Neuronal stem cell (in vitro differentiated cells): ENCODE data around the gene PRRC2B.

Source experiments
- DNase-seq: peaks from one replicate; pipeline ENCODE4 v3.0.0-alpha.2; 2013; ENCODE audit warnings: low spot score
- H2AFZ ChIP-seq: one replicate; pipeline ENCODE4 v1.6.1; 2013; ENCODE audit warnings: mild to moderate bottlenecking, low read length, inconsistent platforms
- H2AK5ac ChIP-seq: 2 replicates; pipeline ENCODE4 v1.6.1; 2013; ENCODE audit warnings: low read depth, mild to moderate bottlenecking, inconsistent platforms, low read length, moderate library complexity, mixed read lengths
- H2BK120ac ChIP-seq: 2 replicates; pipeline ENCODE4 v1.6.1; 2013; ENCODE audit warnings: low read depth, mild to moderate bottlenecking, inconsistent platforms, low read length, moderate library complexity, mixed read lengths
- H2BK12ac ChIP-seq: one replicate; pipeline ENCODE4 v1.6.1; 2013; ENCODE audit warnings: low read length, inconsistent platforms
- H2BK15ac ChIP-seq: 2 replicates; pipeline ENCODE4 v1.6.1; 2013; ENCODE audit warnings: mild to moderate bottlenecking, low read length, inconsistent platforms, mixed read lengths
- H2BK5ac ChIP-seq: one replicate; pipeline ENCODE4 v1.6.1; 2013; ENCODE audit warnings: inconsistent platforms, mild to moderate bottlenecking, low read length, moderate library complexity
- H3K14ac ChIP-seq: one replicate; pipeline ENCODE4 v1.6.1; 2013; ENCODE audit warnings: low read length, inconsistent platforms
- H3K18ac ChIP-seq: 2 replicates; pipeline ENCODE4 v1.6.1; 2013; ENCODE audit warnings: low read length, inconsistent platforms
- H3K23ac ChIP-seq: 2 replicates; pipeline ENCODE4 v1.6.1; 2013; ENCODE audit warnings: low read depth, mild to moderate bottlenecking, mixed read lengths, low read length, inconsistent platforms; ENCODE audit not compliant: poor library complexity
- H3K27ac ChIP-seq: replicated peaks from 3 replicates; pipeline ENCODE4 v1.5.1; 2013; ENCODE audit warnings: low read length, inconsistent platforms
- H3K27me3 ChIP-seq, 3 experiments: 2 replicates each; pipeline ENCODE4 v1.6.1; 2013; ENCODE audit warnings: low read length in 3 of 3, mild to moderate bottlenecking in 2 of 3, inconsistent platforms in 1 of 3, low read depth in 1 of 3, mixed read lengths in 1 of 3, moderate library complexity in 1 of 3; ENCODE audit not compliant: control insufficient read depth in 3 of 3, insufficient read depth in 3 of 3
- H3K36me3 ChIP-seq, 2 donors: replicated peaks in 1 of 2; 2 replicates each; pipeline ENCODE4 v1.6.1; 2013; ENCODE audit warnings: low read length in 2 of 2; ENCODE audit not compliant: control insufficient read depth in 2 of 2, insufficient read depth in 2 of 2
- H3K4ac ChIP-seq: 2 replicates; pipeline ENCODE4 v1.6.1; 2013; ENCODE audit warnings: inconsistent platforms, mild to moderate bottlenecking, low read length, moderate library complexity
- H3K4me1 ChIP-seq, 2 donors: 1 replicate in 1 of 2; 2 replicates in 1 of 2; pipeline ENCODE4 v1.6.1; 2013; ENCODE audit warnings: low read length in 2 of 2, low read depth in 1 of 2; ENCODE audit not compliant: control insufficient read depth in 2 of 2, insufficient read depth in 1 of 2
- H3K4me2 ChIP-seq: one replicate; pipeline ENCODE4 v1.6.1; 2013; ENCODE audit warnings: mild to moderate bottlenecking, low read length, inconsistent platforms; ENCODE audit not compliant: insufficient read depth, poor library complexity, severe bottlenecking
- H3K4me3 ChIP-seq, 2 donors: 2 replicates each; pipeline ENCODE4 v1.5.1; 2013; ENCODE audit warnings: low read length in 2 of 2, mild to moderate bottlenecking in 2 of 2, inconsistent platforms in 1 of 2, moderate library complexity in 1 of 2
- H3K79me1 ChIP-seq: one replicate; pipeline ENCODE4 v1.6.1; 2013; ENCODE audit warnings: low read depth, mild to moderate bottlenecking, inconsistent platforms, low read length, moderate library complexity
- H3K9ac ChIP-seq: one replicate; pipeline ENCODE4 v1.6.1; 2013; ENCODE audit warnings: mild to moderate bottlenecking, low read depth, low read length, inconsistent platforms; ENCODE audit not compliant: poor library complexity
- H3K9me3 ChIP-seq, 2 donors: replicated peaks in 1 of 2; 2 replicates each; pipeline versions ENCODE3 to v1.6.1; 2013; ENCODE audit warnings: low read length in 2 of 2, mild to moderate bottlenecking in 2 of 2, inconsistent platforms in 1 of 2, low read depth in 1 of 2, mixed read lengths in 1 of 2, moderate library complexity in 1 of 2; ENCODE audit not compliant: control insufficient read depth in 2 of 2, insufficient read depth in 1 of 2
- H4K8ac ChIP-seq: one replicate; pipeline ENCODE4 v1.6.1; 2013; ENCODE audit warnings: low read depth, mild to moderate bottlenecking, inconsistent platforms, low read length, moderate library complexity
- H4K91ac ChIP-seq: one replicate; pipeline ENCODE4 v1.6.1; 2013; ENCODE audit warnings: low read length, low read depth, mild to moderate bottlenecking, inconsistent platforms; ENCODE audit not compliant: poor library complexity
- WGBS, 2 donors: extraction: QIAGEN DNeasy Blood & Tissue Kit; methylation state at CpG; one replicate each; pipeline ENCODE4 v1.1.7; 2013; ENCODE audit warnings: missing lambda C conversion rate in 2 of 2, mixed read lengths in 1 of 2; ENCODE audit not compliant: insufficient read length in 2 of 2, insufficient replicate concordance in 1 of 2; ENCODE audit errors: extremely low coverage in 2 of 2; 5-methylcytosine and 5-hydroxymethylcytosine counted together

PRRC2B gene

DNA sequence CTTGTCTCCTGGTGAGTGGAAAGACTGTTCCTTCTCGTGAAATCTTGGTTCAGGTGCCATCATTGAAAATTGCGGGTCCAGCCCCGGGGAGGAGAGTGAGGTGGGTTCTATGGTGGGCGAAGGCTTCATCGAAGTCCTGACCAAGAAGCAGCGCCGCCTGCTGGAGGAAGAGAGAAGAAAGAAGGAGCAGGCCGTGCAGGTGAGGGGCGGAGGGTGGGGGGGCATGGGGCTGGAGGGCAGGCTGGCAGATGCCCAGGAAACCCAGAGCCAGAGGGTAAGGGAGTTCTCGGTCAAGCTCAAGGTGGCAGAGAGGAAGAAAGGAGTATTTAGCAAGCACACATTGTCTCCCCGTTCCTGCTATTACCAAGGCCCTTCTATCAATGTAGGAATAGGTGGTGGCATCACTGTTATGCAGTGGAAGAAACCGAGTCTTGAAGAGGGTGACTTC lies 84.6 kb downstream of the PRRC2B start:
- H3K4me2 ChIP-seq, result no peak overlapping the region
- H3K23ac ChIP-seq, result no peak overlapping the region
- H3K27ac ChIP-seq, result no peak overlapping the region
- no peak overlapping the region for H2BK12ac ChIP-seq
- H3K79me1 ChIP-seq, result peaks cover 19% of the 10 kb centered on the region
- no peak overlapping the region for H2AK5ac ChIP-seq
- no peak overlapping the region for H4K91ac ChIP-seq
- no peak overlapping the region for H3K9ac ChIP-seq
- H3K18ac ChIP-seq, result no peak overlapping the region
- no peaks in the 10 kb centered on the region for H3K4me1 ChIP-seq
- peak; percentile 63 for DNase-seq
- peaks cover 92 to 99% of the 10 kb centered on the region in 2 donors for H3K36me3 ChIP-seq
- no peak overlapping the region for H2BK15ac ChIP-seq
- no peaks in the 10 kb centered on the region for H3K27me3 ChIP-seq
- H2BK5ac ChIP-seq, result no peak overlapping the region
- no peaks in the 10 kb centered on the region for H3K9me3 ChIP-seq
- no peak overlapping the region for H3K4ac ChIP-seq
- WGBS, 2 donors, result no CpG with 5 or more reads among the region's 12 CpGs
- no peak overlapping the region for H3K14ac ChIP-seq
- no peak overlapping the region for H2AFZ ChIP-seq
- H2BK120ac ChIP-seq, result no peak overlapping the region
- H3K4me3 ChIP-seq, result no peak overlapping the region
- no peak overlapping the region for H4K8ac ChIP-seq

DNA sequence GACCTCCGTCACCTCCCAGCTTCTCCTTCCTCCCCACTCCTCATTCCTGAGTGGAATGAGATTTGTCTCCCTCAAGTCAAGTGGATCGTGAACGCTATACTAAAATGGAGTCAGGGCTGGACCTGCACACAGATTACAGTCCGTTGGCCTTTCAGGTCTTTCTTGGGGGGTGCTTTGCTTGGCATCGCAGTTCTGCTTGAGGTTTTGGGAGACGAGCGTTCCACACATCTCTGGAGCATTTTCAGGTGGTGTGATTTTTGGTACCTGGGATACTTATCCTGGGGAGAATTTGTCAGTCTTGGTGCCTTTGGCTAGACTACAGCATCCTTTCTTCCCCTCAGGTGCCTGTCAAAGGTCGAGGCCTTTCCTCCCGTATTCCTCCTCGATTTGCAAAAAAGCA lies 85.0 kb downstream of the PRRC2B start:
- no peak overlapping the region for H2BK120ac ChIP-seq
- H4K91ac ChIP-seq, result no peak overlapping the region
- no peak overlapping the region for H2BK5ac ChIP-seq
- no peak overlapping the region for H4K8ac ChIP-seq
- WGBS, 2 donors, result no CpG with 5 or more reads among the region's 10 CpGs
- H3K27me3 ChIP-seq, result no peaks in the 10 kb centered on the region
- peaks cover 92 to 99% of the 10 kb centered on the region in 2 donors for H3K36me3 ChIP-seq
- H3K4me1 ChIP-seq, result no peaks in the 10 kb centered on the region
- H3K23ac ChIP-seq, result no peak overlapping the region
- H3K9me3 ChIP-seq, result no peaks in the 10 kb centered on the region
- no peak overlapping the region for H3K4me3 ChIP-seq
- H3K79me1 ChIP-seq, result peaks cover 20% of the 10 kb centered on the region
- no peak overlapping the region for H3K14ac ChIP-seq
- H2AK5ac ChIP-seq, result no peak overlapping the region
- no peak overlapping the region for H3K18ac ChIP-seq
- no peak overlapping the region for H2BK15ac ChIP-seq
- no peak overlapping the region for H2AFZ ChIP-seq
- no peak overlapping the region for H3K4ac ChIP-seq
- H2BK12ac ChIP-seq, result no peak overlapping the region
- no peak overlapping the region for H3K9ac ChIP-seq
- H3K4me2 ChIP-seq, result no peak overlapping the region
- DNase-seq, result no peak
- H3K27ac ChIP-seq, result no peak overlapping the region

- Histone ChIP-seq H3K27ac (no peak overlapping the region), H3K4me3 (no peak overlapping the region), H3K4me2 (no peak overlapping the region), H2BK5ac (no peak overlapping the region), H3K9ac (no peak overlapping the region), H3K27me3 (no peaks in the 10 kb centered on the region), H2BK120ac (no peak overlapping the region), H3K4ac (no peak overlapping the region), H2AFZ (no peak overlapping the region), H3K4me1 (no peaks in the 10 kb centered on the region), H3K23ac (no peak overlapping the region), H2AK5ac (no peak overlapping the region), H3K79me1 (peaks cover 22% of the 10 kb centered on the region), H2BK15ac (no peak overlapping the region), H4K8ac (no peak overlapping the region), H3K9me3 (no peaks in the 10 kb centered on the region), H3K36me3 (peaks cover 93 to 99% of the 10 kb centered on the region in 2 donors), H2BK12ac (no peak overlapping the region), H3K14ac (no peak overlapping the region), H3K18ac (no peak overlapping the region), H4K91ac (no peak overlapping the region)
- no CpG with 5 or more reads among the region's 1 CpG for WGBS, 2 donors
- DNase-seq, result no peak
Observed at GRCh38 chr9:131480258-131480657, 86.4 kb downstream of the PRRC2B start.

GRCh38 chr9:131481441-131482342 lies 87.8 kb downstream of the PRRC2B start:
- no peak overlapping the region for H2BK5ac ChIP-seq
- no peak overlapping the region for H3K4me3 ChIP-seq
- H3K4ac ChIP-seq, result no peak overlapping the region
- H2AK5ac ChIP-seq, result no peak overlapping the region
- peaks cover 23% of the 10 kb centered on the region for H3K79me1 ChIP-seq
- no peak overlapping the region for H4K91ac ChIP-seq
- peak overlapping the region; percentile 8 for H3K23ac ChIP-seq
- DNase-seq, result no peak
- peak overlapping the region; percentile 0 for H4K8ac ChIP-seq
- no peak overlapping the region for H3K4me2 ChIP-seq
- no peak overlapping the region for H3K14ac ChIP-seq
- peak overlapping the region; percentile 27 for H3K18ac ChIP-seq
- H3K27me3 ChIP-seq, result no peaks in the 10 kb centered on the region
- no peak overlapping the region for H2BK12ac ChIP-seq
- no peaks in the 10 kb centered on the region for H3K4me1 ChIP-seq
- H3K9me3 ChIP-seq, result no peaks in the 10 kb centered on the region
- H3K27ac ChIP-seq, result no peak overlapping the region
- no CpG with 5 or more reads among the region's 19 CpGs for WGBS, 2 donors
- no peak overlapping the region for H2BK120ac ChIP-seq
- peaks cover 93 to 99% of the 10 kb centered on the region in 2 donors for H3K36me3 ChIP-seq
- no peak overlapping the region for H2BK15ac ChIP-seq
- H2AFZ ChIP-seq, result no peak overlapping the region
- H3K9ac ChIP-seq, result no peak overlapping the region
